Esophagus squamous epithelium (tissue), 5 donors: Measurements from ENCODE around the gene ADPGK. TPM values are rescaled to one million over a fixed set of nuclear protein-coding genes. Genes with fewer than 3 reads are reported as not detected.
"Not testable (repeated sequence)": the region's sequence is repeated elsewhere in the genome, so short reads cannot be mapped to it uniquely, and the experiment has no call there.

Source experiments
- DNase-seq: peaks from one replicate; lab custom pipeline; 2025; lab: John Stamatoyannopoulos, UW
- H3K27ac ChIP-seq, 4 donors: fragments of 200-600 bp; sonication (generic); one replicate each; pipeline ENCODE4 v1.5.1; 2016 to 2019; ENCODE audit warnings: mild to moderate bottlenecking in 1 of 4
- H3K27me3 ChIP-seq, 4 donors: fragments of 200-600 bp; sonication (generic); 1 replicate in 3 of 4; 2 replicates in 1 of 4; pipeline versions ENCODE4 v1.5.1 to v1.6.0; 2017 to 2021; ENCODE audit warnings: antibody characterized with exemption in 1 of 4
- H3K36me3 ChIP-seq, 3 donors: fragments of 200-600 bp; sonication (generic); one replicate each; pipeline ENCODE4 v1.5.1; 2016 to 2019
- H3K4me1 ChIP-seq, 3 donors: fragments of 200-600 bp; sonication (generic); one replicate each; pipeline ENCODE4 v1.5.1; 2017 to 2019
- H3K4me3 ChIP-seq, 4 donors: fragments of 200-600 bp; sonication (generic); 1 replicate in 3 of 4; 2 replicates in 1 of 4; pipeline ENCODE4 v1.5.1; 2016 to 2019; ENCODE audit warnings: mild to moderate bottlenecking in 2 of 4, moderate library complexity in 1 of 4
- H3K9me3 ChIP-seq, 3 donors: fragments of 200-600 bp; sonication (generic); one replicate each; pipeline ENCODE4 v1.5.1; 2016 to 2019
- POLR2A ChIP-seq, 4 donors: fragments of 450-650 bp; IDR thresholded peaks; one replicate each; pipeline ENCODE4 v1.6.1; 2017; ENCODE audit warnings: antibody characterized with exemption in 4 of 4, mild to moderate bottlenecking in 4 of 4, moderate library complexity in 3 of 4
- WGBS, 2 donors: methylation state at CpG; one replicate each; pipeline ENCODE4 v1.1.5; 2018; 5-methylcytosine and 5-hydroxymethylcytosine counted together
- intact Hi-C: fragments of 100-400 bp; cut with DNase I; formaldehyde crosslinking; loops from one replicate; pipeline ENCODE4 v1.15.0; 2022
- total RNA-seq, 4 donors: library from RNA; depleted of rRNA; stranded (reverse); fragments of >200 nt; gene quantifications; one replicate each; pipeline ENCODE4 v1.1.0, GENCODE V29; 2016
- TF ChIP-seq, protein P1 (sequence below), 6 experiments: fragments of 450-650 bp in 4 of 6; fragments of 200-600 bp in 2 of 6; sonication (generic) in 2 of 6; IDR thresholded peaks; one replicate each; pipeline ENCODE4 v1.5.1; 2016 to 2019; ENCODE audit warnings: antibody characterized with exemption in 6 of 6, mild to moderate bottlenecking in 4 of 6, moderate library complexity in 4 of 6
- donor health status: DM: yes; HTN: yes; CAD: no.

ADPGK gene
- total RNA-seq, 4 donors from 2014 or later = 25.1 to 55.5 (median 32.8) TPM

- Histone ChIP-seq H3K9me3 (no peaks in the 10 kb centered on the region), H3K4me1 (no peaks in the 10 kb centered on the region), H3K27me3 (no peaks in the 10 kb centered on the region), H3K4me3 (no peak overlapping the region), H3K36me3 (peaks cover 0 to 90% (median 18%) of the 10 kb centered on the region in 3 donors), H3K27ac (no peak overlapping the region)
- TF ChIP-seq POLR2A (IDR thresholded peaks at IDR 0.05) = no peak
- TF ChIP-seq, protein P1, sequence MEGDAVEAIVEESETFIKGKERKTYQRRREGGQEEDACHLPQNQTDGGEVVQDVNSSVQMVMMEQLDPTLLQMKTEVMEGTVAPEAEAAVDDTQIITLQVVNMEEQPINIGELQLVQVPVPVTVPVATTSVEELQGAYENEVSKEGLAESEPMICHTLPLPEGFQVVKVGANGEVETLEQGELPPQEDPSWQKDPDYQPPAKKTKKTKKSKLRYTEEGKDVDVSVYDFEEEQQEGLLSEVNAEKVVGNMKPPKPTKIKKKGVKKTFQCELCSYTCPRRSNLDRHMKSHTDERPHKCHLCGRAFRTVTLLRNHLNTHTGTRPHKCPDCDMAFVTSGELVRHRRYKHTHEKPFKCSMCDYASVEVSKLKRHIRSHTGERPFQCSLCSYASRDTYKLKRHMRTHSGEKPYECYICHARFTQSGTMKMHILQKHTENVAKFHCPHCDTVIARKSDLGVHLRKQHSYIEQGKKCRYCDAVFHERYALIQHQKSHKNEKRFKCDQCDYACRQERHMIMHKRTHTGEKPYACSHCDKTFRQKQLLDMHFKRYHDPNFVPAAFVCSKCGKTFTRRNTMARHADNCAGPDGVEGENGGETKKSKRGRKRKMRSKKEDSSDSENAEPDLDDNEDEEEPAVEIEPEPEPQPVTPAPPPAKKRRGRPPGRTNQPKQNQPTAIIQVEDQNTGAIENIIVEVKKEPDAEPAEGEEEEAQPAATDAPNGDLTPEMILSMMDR (IDR thresholded peaks at IDR 0.05) = no peak
- 94 to 100% methylated on average over 2 of the region's 2 CpGs for WGBS, 2 donors
- DNase-seq = no peak
- intact Hi-C loops = no loop called here
Observed at GRCh38 chr15:72735111-72735510, 48.4 kb downstream of the ADPGK start.

- TF ChIP-seq POLR2A (IDR thresholded peaks at IDR 0.05) = no peak
- TF ChIP-seq, protein P1 (IDR thresholded peaks at IDR 0.05) = no peak
- H3K4me3 ChIP-seq = no peak overlapping the region
- H3K27me3 ChIP-seq = no peaks in the 10 kb centered on the region
- intact Hi-C loops = no loop called here
- 85 to 92% methylated on average over 2 of the region's 2 CpGs for WGBS, 2 donors
- H3K36me3 ChIP-seq = peaks cover 0 to 88% (median 18%) of the 10 kb centered on the region in 3 donors
- H3K4me1 ChIP-seq = no peaks in the 10 kb centered on the region
- H3K9me3 ChIP-seq = no peaks in the 10 kb centered on the region
- no peak for DNase-seq
- no peak overlapping the region for H3K27ac ChIP-seq
Observed at GRCh38 chr15:72733941-72734738, 49.4 kb downstream of the ADPGK start.

DNA sequence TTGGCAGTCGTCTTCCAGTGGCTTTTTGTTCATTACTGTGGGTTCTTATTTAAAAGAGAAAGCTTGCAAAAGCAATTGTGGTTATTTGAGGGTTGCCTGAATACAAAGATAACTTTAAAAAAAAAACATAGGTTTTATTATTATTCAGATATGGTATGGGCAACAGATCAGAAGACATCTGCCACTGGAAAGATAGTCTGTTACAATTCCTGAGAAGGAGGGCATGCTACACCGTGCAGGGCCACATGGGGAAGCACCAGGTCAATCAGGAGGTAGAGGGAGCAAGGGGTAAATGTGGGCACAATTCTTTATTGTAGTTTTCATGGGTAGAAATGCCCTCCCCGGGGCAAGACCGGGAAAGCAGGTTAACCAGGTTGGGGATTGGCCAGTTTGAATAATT lies 51.0 kb downstream of the ADPGK start:
- Histone ChIP-seq H3K27me3 (no peaks in the 10 kb centered on the region), H3K27ac (no peak overlapping the region), H3K4me1 (no peaks in the 10 kb centered on the region), H3K9me3 (no peaks in the 10 kb centered on the region), H3K36me3 (peaks cover 0 to 84% (median 14%) of the 10 kb centered on the region in 3 donors), H3K4me3 (no peak overlapping the region)
- DNase-seq = no peak
- no peak for TF ChIP-seq POLR2A (IDR thresholded peaks at IDR 0.05)
- TF ChIP-seq, protein P1 (IDR thresholded peaks at IDR 0.05) = no peak
- 79 to 90% methylated on average over 4 of the region's 4 CpGs for WGBS, 2 donors
- intact Hi-C loops = no loop called here

DNA sequence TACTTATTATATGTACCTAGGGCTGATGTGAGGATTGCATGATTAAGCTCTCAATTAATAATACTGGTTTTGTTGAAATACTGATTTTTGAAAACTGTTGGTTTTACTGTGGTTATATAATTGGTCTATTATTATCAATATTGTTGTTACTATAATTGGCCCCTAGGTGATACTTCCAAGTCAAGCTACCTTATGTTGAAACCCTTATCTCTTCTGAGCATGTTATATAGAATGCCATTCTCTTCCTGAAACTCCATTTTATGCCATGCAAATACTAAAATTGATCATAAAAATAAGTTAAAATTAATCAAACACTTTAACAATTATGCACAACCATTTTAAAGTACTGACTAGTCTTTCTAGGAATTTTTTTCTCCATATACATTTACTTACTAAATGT lies 51.5 kb downstream of the ADPGK start:
- no peaks in the 10 kb centered on the region for H3K4me1 ChIP-seq
- no peak overlapping the region for H3K4me3 ChIP-seq
- no peaks in the 10 kb centered on the region for H3K27me3 ChIP-seq
- H3K9me3 ChIP-seq = no peaks in the 10 kb centered on the region
- DNase-seq = no peak
- intact Hi-C loops = no loop called here
- TF ChIP-seq POLR2A (IDR thresholded peaks at IDR 0.05) = no peak
- TF ChIP-seq, protein P1 (IDR thresholded peaks at IDR 0.05) = no peak
- H3K36me3 ChIP-seq = peaks cover 0 to 84% (median 14%) of the 10 kb centered on the region in 3 donors
- no peak overlapping the region for H3K27ac ChIP-seq

DNA sequence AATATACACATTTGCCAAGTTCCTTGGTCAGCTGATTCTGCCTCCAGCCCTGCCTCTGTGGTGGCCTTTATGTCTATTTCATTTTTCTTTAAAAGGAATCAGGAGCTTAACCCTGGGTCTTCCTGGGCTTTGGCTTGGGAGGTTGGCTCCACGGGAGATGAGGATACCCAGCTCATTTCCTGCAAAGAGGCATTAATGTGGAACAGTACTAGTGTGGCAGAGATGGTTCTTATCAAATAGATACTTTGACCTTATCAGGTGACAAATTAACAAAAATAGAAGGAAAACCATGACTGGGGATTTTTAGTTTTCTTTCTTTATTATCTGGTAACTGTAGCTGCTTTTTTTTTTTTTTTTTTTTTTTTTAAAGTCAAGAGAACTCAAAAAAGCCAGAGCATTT lies 54.7 kb downstream of the ADPGK start:
- Histone ChIP-seq H3K36me3 (peaks cover 0 to 78% (median 7%) of the 10 kb centered on the region in 3 donors), H3K27me3 (no peaks in the 10 kb centered on the region), H3K4me3 (no peak overlapping the region), H3K9me3 (no peaks in the 10 kb centered on the region), H3K4me1 (no peaks in the 10 kb centered on the region), H3K27ac (no peak overlapping the region)
- WGBS, 2 donors = 88 to 100% methylated on average over 1 of the region's 1 CpG
- DNase-seq = no peak
- TF ChIP-seq, protein P1 (IDR thresholded peaks at IDR 0.05) = no peak
- no peak for TF ChIP-seq POLR2A (IDR thresholded peaks at IDR 0.05)
- intact Hi-C loops = no loop called here

DNA sequence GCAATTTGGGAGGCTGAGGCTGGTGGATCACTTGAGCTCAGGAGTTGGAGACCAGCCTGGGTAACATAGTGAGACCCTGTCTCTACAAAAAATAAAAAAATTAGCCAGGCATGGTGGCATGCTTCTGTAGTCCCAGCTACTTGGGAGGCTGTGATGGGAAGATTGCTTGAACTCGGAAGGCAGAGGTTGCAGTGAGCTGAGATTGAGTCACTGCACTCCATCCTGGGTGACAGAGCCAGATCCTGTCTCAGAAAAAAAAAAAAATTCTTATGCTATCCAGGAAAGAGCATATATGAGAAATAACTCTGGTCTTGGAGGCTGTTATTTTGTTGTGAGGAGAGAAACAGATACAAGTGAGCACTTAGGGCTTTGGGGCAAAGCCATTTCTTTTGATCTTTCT lies 55.3 kb downstream of the ADPGK start:
- DNase-seq, H3K4me1 ChIP-seq, H3K27me3 ChIP-seq, H3K27ac ChIP-seq, H3K9me3 ChIP-seq, intact Hi-C loops, H3K4me3 ChIP-seq: not testable (repeated sequence)
- H3K36me3 ChIP-seq = peaks cover 0 to 81% (median 7%) of the 10 kb centered on the region in 3 donors
- WGBS, 2 donors = 88 to 91% methylated on average over 1 of the region's 1 CpG
